Fibroblast of skin of abdomen (primary cell): Measurements from ENCODE around the gene SMURF1.

Experiments used
- DNase-seq: peaks from one replicate; pipeline ENCODE4 v3.0.0-alpha.2; 2013

SMURF1 gene

DNA sequence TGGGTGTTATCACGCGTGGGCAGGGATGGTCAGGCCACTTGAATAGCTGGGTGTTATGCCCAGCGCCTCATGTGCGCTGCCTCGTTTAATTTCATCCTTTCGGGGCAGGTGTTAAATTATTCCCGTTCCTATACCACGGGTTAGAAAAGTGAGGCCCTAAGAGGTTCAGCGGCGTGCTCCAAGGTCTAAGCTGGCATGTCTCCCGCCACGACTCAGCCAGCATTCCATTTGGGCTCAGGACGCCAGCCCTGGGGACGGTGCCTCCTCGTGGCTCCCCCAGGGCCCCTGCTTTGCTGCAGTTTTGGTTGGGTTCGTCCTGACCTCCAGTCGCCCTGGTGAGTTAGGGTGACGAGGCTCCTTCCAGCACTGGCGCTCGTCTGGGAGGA, 141.1 kb downstream of the SMURF1 start:
- DNase-seq: no peak

DNA sequence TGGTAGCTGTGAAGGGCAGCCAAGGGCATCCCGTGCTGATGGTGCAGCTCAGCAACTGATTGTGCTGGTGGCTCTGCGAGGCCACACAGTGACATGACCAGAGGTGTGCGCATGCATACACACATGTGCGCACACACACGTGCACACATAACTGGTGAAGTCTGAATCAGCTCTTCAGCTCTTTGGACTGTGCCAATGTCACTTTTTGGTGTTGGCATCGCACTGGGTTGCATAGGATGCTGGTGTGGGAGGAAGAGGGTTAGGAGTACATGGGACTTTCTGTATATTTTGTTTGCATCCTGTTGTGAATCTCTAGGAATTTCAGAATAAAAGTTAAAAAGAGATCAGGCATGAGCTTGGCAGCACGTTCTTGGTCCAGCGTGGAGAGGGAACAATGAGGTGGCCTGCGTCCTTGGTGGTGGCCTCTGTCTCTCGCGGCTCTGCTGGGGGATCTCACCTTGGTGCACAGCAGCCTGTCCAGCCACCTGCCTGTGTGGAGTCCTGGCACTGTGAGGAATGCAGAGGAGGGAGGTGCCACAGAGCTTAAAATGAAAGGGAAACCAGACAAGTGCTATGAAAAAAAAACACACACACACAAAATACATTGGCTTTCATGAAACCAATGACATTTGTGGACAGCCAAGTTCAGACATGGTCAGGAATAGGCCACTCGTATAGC, 141.6 kb downstream of the SMURF1 start:
- DNase-seq: no peak

DNA sequence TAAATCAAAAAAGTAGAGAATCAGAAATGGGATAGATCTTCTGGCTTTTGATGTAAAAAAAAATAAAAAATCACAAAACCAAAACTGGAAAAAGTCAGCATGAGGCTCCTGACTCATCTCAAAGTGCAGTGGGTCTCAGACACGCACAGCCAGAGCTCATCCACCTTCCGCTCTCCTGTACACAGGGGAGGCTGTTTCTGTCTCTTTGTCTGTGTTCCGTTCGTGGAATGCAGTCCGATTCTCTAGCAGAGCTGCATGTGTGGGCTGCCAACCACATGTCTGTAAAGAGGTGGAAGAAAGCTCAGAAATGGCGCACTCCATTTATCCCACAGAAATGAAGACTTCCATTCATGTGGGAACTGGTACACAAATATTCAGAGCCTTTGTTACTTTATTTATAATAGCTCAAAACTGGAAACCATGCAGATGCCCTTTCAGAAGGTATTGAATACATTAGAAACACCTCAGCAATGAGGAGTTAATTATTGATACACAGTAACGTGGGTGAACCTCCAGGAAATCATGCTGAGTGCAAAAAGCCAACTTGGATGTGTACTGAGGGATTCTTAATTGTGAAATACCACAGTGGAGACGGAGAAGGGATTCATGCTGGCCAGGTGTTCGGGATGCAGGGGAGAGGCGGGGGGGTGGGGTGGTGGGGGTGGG, 142.3 kb downstream of the SMURF1 start:
- peak; percentile 49 for DNase-seq

DNA sequence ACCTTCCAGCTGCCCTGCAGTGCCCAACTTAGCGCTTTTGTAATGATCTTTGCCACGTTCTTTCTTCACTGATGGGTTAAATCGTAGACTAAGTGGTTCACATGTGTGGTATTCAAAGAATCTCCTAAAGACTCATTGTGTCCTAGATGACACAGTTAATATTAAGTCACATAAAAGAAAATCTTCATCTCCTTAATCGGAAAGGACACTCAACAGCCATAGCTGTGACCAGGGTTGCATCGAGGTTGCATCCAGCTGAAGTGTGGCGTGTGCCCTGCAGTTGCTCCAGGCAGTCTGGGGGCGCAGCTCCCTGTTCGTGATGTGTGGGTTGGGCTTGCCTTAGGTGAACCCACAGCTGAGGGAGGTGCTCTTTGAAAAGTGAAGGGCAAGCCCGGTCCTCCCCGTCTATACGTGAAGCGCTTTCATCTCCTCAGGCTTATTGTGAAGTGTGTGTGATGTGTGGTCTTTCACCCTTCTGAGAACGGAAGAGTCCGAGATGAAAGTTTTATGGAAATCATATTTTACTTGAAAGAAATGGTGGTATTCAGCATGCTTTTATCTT, 142.9 kb downstream of the SMURF1 start:
- peak; percentile 26 for DNase-seq

DNA sequence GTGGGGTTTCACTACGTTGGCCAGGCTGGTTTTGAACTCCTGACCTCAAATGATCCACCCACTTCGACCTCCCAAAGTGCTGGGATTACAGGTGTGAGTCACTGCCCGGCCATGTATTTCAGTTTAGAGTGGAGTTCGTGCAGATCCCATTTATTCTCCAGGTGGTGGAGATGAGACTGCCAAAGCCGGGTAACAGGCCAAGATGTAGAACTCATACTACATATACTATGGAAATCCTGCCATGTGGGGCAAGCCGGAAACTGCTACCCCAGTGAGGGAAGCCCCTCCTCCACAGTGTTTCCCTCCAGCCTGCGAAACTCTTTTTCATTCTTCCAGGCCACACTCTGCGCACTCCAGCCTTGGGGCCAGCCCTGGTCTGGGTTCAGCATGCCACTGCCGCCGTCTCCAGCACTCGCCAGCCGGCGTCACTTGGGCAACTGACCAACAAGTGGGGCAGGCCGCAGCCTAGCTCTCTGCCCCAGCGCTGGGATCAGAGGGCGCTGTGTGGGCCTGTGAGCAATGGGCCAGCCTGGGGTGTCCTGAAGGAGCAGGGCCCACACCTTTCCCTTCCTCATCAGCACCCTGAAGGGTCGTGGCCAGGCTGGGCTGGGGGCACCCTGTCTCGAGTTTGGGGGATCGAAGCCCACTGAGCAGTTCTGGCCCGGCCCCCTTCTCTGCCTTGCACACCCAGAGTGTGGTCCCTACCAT, 143.6 kb downstream of the SMURF1 start:
- peak; percentile 10 for DNase-seq

DNA sequence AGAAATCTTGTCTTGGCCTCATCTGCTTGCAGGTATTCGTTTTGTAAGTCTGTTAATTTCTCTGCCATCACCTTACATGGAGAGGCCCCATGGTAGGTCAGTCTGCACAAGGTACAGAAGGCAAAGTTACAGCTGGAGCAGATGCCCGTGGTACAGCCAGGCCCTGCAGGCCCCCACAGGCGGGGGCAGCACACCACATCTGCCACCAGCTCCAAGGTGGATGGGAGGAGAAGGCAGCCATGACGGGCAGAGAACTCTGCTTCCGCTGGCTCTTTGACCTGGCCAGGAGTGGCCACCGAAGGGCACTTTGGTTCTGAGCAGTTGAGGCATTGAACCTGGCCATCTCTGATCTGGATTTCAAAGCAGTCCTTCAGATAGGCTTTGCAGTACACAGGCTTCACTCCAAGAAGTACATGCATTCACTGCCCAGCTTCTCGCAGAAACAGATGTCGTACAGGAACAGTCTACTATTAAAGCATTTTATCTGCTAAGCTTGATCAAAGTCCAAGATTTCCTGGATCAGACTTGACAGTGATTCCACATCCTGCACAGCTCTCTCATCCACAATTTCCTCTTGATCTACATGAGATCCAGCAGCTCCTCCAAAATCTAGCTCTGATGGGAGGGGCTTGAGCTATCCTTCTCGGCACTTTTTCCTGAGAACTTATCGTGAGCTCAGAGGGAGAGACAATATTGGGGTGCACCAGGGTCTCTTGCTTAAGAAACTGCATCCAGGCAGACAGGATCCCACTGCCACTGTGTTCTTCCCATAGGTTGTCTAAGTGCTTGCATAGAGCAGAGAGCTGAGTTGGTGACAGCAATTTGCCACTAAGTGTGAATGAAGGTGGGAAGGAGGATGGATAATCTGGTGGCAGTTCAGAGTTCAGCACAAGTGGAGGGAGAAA, 144.8 kb downstream of the SMURF1 start:
- no peak for DNase-seq

DNA sequence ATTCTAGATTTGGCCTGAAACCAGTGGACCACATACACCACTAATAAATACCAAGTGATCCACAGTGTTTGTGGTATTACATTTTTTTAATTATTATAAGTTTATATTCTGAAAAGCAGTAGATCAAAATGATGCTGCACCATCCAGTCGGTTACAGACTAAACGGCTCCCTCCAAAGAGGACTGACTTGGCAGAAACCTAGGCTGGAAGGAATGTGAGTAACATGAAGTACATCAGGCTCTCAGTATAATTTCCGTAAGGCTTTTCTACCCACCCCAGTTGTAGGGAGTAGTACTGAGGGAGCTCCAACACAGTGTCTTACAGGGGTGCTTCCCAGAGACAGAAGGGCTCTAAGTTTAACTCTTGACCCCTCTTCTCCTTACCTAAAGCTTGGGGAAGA, 146.1 kb downstream of the SMURF1 start:
- DNase-seq: peak; percentile 24

DNA sequence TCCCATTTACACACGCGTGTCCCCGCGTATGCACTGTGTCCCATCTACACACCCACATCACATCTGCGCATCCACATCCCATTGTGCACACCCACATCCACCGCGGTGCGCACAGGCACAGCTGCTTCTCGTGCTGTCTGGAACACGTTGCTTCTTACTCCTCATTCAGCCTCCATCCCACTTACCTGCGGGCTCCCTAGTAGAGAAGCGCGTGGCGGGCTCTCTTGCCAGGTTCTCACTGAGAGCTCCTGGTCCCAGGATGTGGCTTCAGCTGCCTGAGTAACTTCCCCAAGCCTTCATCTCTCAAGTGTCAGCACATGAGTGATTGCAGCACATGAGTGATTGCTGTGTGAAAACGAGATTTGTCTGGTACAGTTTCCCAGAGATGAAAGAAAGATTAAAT, 147.8 kb downstream of the SMURF1 start:
- no peak for DNase-seq

DNA sequence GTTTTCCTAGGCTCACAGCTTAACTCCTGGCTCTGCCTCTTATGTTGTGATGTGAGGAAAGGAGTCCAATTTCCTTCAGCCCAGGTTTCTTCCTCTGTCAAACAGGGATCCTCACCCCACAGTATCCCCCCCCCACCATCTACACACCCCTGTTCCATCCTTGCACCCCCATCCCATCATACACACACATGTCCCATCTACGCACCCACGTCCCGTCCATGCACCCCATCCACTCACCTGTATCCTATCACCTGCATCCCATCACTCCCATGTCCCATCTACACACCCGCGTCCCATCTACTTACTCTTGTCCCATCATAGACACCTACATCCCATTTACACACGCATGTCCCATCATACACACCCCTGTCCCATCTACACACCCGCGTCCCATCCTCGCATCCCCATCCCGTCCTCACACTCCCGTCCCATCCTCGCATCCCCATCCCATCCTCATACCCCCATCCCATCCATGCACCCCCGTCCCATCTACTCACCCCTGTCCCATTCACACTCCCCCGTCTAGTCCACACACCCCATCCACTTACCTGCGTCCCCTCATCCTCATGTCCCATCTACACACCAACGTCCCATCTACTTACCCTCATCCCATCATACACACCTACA, 148.3 kb downstream of the SMURF1 start:
- no peak for DNase-seq

DNA sequence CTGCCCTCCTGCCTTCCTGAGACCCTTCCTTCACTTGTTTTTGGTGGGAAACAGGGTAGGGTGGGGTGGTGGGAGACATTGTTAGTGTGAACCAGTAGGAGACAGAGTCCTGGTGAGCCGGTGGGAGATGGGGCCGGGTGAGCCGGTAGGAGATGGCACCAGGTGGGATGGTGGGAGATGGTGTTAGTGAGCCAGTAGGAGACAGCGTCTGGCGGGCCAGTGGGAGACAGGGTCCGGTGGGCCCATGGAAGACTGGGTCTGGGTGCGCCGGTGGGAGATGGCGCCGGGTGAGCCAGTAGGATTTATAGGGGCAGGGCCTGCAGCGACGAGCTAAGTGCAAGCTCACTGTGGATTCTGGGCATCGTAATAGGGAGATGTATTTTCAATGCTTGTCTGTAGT, 148.8 kb downstream of the SMURF1 start:
- DNase-seq: no peak

DNA sequence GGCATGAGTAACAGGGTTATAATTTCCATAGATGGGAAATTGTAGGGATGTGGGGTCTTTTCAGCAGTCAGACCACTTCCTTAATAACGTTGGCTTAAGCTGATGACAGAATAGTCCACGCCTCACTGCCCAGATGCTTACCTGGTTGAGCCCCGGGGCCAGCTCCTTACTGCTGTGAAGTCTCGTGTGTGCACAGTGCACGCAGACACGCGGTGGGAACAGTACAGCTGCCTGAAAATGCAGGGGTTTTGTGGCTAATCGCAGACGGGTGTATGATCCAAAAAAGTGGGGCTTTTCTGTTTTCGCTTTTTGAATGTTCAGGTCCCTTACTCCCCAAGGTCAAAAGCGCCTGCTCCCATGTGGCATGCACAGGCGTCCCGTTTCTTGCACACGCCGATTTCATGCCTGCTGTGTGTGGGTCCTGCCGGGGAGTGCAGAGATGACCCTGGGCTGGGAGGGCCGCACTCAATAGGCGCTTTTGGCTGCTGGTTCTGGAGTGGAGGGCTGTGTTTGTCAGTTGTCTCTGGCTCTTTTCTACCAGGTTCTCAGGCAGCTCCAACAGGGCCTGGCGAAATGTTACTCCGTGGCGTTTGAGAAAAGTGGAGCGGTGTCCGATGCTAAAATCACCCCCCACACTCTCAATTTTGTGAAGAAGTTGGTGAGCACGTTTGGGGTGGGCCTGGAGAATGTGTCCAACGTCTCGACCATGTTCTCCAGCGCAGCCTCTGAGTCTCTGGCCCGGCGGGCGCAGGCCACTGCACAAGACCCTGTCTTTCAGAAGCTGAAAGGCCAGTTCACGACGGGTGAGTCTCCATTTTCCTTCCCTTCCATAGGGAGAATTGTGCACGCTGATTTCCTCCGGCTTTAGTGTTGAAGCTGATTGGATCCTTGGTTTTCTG, 149.6 kb downstream of the SMURF1 start:
- DNase-seq: no peak

DNA sequence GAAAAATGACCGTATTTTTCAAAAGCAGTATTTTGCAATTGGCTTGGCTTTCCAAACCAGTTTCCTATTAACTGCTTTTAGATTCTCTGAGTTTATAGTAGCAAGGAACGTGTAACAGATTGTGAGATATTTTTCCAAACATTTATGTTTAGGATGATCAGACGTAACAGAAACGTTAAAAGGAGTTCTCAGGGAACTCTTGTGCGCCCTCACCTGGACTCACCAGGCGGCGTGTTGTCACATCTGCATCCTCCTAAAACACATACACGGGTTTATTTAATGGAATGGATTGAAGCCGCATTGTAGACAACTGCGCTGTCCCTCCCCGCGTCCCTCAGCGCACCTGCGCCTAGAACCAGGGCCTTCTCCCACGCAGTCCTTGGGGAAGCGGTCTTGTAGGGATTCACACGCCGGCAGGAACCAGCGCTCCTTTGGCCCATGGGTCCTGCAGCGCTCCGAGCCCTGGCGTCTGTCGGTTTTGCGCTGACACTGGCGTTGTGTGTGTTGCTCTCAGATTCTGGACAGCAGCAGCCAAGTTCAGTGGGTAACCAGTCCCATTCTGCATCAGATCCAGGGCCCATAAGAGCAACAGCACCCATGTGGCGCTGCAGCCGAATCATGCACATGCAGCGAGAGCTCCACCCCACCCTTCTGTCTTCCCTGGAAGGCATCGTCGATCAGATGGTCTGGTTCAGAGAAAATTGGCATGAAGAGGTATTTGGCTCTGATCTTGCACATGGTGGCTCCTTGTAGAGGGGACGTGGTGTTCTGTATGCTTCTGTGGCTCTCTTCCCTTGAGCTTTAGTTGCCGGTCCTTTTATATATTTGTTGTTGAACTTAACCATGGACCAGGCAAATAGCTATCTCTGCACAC, 150.6 kb downstream of the SMURF1 start:
- no peak for DNase-seq

DNA sequence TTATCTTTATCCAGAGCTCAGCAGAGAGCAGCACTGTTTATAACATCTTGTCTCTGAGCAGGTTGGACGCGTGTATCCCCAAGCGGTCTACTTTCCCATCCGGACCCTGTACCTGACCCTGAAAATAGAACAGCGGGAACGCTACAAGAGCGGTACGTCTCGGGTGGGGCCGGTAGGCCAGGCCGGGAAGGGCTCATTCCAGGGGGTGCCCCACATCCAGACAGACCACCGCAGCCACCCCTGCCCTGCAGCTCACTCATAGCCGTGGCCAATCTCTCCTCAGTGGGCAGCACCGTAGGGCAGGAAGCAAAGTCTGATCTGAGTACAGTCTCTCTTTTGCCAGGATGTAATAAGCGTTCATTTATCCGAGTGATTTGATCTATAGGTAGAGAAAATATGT, 151.8 kb downstream of the SMURF1 start:
- no peak for DNase-seq

DNA sequence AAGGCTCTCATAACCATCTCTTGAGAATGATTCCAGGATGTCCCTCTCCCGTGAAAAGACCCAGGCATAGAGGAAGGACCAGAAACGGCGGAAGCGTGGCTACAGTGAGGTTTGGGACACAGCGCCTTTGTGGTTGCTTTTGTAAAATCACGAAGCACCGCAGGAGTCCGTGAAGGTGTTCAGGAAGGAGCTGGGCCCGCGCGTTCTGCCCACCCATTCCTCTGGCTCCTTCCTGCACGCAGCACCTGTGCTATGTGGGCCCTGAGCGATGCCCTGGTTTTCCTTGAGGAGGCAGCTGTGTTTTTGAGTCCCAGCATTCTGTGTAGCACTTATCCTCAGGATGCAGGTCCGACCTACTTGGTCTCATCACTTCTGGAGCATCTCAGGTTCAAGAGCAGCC, 152.8 kb downstream of the SMURF1 start:
- DNase-seq: no peak

DNA sequence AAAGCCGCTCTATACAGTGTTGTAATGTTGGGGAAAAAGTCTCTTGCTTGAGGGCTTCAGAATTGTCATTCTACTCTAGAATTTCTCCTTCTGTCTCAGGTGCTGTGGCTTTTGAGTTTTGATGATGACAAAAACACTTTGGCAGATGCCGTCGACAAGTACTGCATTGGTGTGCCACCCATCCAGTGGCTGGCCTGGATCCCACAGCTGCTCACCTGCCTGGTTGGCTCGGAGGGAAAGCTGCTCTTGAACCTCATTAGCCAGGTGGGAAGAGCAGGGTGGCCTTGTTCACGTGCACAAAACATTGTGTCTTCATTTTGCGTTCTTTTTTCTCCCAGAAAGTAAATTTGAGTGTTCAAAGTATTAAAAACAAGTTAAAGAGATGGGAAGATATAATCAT, 153.6 kb downstream of the SMURF1 start:
- DNase-seq: no peak

DNA sequence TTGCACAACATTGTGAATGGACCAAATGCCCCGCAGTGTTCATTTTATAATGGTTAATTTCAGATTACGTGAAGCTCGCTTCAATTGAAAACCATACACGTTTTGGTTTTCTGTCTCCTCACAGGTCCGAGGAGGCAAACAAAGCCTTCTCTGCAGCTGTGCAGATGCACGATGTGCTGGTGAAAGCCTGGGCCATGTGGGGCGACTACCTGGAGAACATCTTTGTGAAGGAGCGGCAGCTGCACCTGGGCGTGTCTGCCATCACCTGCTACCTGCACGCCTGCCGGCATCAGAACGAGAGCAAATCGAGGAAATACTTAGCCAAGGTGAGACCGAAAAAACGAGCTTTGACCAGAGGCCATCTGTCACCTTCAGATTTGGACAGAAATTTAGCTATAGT, 155.3 kb downstream of the SMURF1 start:
- DNase-seq: no peak

DNA sequence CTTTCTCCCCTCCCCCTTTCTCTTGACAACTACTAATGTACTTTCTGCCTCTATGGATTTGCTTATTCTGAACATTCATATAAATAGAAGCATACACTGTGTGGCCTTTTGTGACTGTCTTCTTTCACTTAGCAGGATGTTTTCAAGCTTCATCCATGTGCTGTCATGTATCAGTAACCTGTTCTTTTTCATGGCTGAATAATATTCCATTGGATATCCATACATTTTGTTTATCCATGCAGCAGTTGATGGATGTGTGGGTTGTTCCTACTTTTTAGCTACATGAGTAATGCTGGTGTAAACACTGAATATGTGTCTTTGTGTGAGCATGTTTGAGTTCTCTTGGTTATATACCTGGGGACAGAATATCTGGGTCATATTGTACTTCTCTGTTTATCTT, 158.0 kb downstream of the SMURF1 start:
- no peak for DNase-seq

DNA sequence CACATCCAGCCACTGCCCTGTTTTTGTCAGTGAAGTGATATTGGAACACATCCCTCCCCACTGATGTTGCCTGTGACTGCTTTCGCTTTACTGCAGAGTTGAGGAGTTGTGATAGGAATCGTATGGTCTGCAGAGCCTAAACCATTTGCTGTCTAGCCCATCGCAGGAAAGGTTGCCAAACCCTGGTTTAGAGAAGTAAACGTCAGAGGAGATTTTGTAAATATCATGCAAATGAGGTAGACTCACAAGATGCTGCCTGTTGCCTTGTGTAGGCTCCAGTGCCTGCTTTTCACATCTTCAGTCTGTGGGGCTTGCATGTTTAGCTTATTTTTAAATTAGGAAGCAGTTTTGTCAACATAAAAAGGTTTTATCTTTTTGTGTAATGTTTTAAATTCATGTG, 158.5 kb downstream of the SMURF1 start:
- DNase-seq: no peak

DNA sequence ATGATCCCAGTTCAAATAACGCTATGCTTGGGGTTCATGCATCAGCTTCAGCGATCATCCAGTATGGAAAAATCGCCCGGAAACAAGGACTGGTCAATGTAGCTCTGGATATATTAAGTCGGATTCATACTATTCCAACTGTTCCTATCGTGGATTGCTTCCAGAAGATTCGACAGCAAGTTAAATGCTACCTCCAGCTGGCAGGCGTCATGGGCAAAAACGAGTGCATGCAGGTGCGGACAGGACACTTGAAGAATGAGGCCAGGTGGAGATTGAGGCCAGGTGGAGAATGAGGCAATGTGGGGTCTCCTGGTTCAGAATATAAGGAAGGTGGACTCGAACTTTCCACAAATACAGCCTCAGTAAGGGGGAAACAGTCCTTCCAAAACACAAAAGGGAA, 159.8 kb downstream of the SMURF1 start:
- no peak for DNase-seq

DNA sequence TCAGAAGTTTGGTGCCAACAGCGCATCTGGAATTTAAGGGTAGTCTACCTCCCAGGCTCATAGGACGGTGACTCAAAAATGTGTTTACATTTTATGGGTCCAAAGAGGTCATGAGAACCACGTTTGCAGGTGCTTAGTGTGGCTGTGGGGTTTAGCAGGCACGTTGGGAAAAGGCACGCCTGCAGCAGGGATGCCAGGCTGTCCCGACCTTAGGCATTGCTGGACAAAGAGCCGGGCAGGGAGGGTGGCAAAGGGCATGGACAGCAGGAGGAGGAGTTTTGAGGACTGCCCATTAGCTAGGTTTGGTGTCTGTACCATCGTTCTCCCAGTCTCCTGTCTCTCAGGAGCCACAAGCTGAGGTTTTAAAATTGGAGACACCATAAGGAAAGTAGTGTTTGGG, 161.2 kb downstream of the SMURF1 start:
- DNase-seq: no peak
